GM23248 (cell line): ENCODE data around the gene CLCNKB. TPM values are rescaled to one million over a fixed set of nuclear protein-coding genes. Genes with fewer than 3 reads are reported as not detected.

ENCODE experiments used
- DNase-seq: peaks from one replicate; pipeline ENCODE4 v3.0.0-alpha.2; 2015
- H2AFZ ChIP-seq: fragments of 200-600 bp; sonication (generic); 2 replicates; pipeline ENCODE4 v1.6.1; 2016; ENCODE audit warnings: antibody characterized with exemption
- H3F3A ChIP-seq: fragments of 200-600 bp; sonication (generic); 2 replicates; pipeline ENCODE4 v1.6.1; 2016; ENCODE audit warnings: mild to moderate bottlenecking, antibody characterized with exemption, mixed run types; ENCODE audit not compliant: insufficient read depth
- H3K27ac ChIP-seq: fragments of 200-600 bp; sonication (generic); 2 replicates; pipeline ENCODE4 v1.5.1; 2016; ENCODE audit warnings: mild to moderate bottlenecking
- H3K27me3 ChIP-seq: fragments of 200-600 bp; sonication (generic); replicated peaks from 2 replicates; pipeline ENCODE4 v1.6.1; 2016; ENCODE audit warnings: mild to moderate bottlenecking; ENCODE audit not compliant: insufficient read depth
- H3K36me3 ChIP-seq: fragments of 200-600 bp; sonication (generic); 2 replicates; pipeline ENCODE4 v1.6.1; 2016; ENCODE audit warnings: low read depth, mild to moderate bottlenecking
- H3K4me1 ChIP-seq: fragments of 200-600 bp; sonication (generic); 2 replicates; pipeline ENCODE4 v1.6.1; 2016; ENCODE audit warnings: mild to moderate bottlenecking; ENCODE audit not compliant: insufficient read depth
- H3K4me2 ChIP-seq: fragments of 200-600 bp; sonication (generic); one replicate; pipeline ENCODE4 v1.6.1; 2016; ENCODE audit warnings: mild to moderate bottlenecking; ENCODE audit not compliant: unreplicated experiment
- H3K4me3 ChIP-seq: fragments of 200-600 bp; sonication (generic); 2 replicates; pipeline ENCODE4 v1.5.1; 2016; ENCODE audit warnings: mild to moderate bottlenecking
- H3K79me2 ChIP-seq: fragments of 200-600 bp; sonication (generic); 2 replicates; pipeline ENCODE4 v1.6.1; 2016; ENCODE audit warnings: mild to moderate bottlenecking; ENCODE audit not compliant: insufficient read depth
- H3K9ac ChIP-seq: fragments of 200-600 bp; sonication (generic); 2 replicates; pipeline ENCODE4 v1.6.1; 2016; ENCODE audit warnings: mild to moderate bottlenecking
- H3K9me2 ChIP-seq: fragments of 200-600 bp; sonication (generic); 2 replicates; pipeline ENCODE4 v1.6.1; 2016; ENCODE audit warnings: mixed run types, mild to moderate bottlenecking, moderate library complexity; ENCODE audit not compliant: insufficient read depth
- H3K9me3 ChIP-seq: fragments of 200-600 bp; sonication (generic); one replicate; pipeline ENCODE4 v1.6.1; 2017; ENCODE audit warnings: low read depth
- H4K20me1 ChIP-seq: fragments of 200-600 bp; sonication (generic); 2 replicates; pipeline ENCODE4 v1.6.0; 2016; ENCODE audit not compliant: insufficient read depth
- EZH2 ChIP-seq: fragments of 200-600 bp; sonication (generic); IDR thresholded peaks from 2 replicates; pipeline ENCODE4 v1.6.1; 2018; ENCODE audit warnings: antibody characterized with exemption, mild to moderate bottlenecking; ENCODE audit not compliant: insufficient read depth, poor library complexity, severe bottlenecking
- EZH2phosphoT487 ChIP-seq: fragments of 200-600 bp; sonication (generic); IDR thresholded peaks from 2 replicates; pipeline ENCODE4 v1.6.1; 2018; ENCODE audit warnings: antibody characterized with exemption, moderate library complexity, mild to moderate bottlenecking, low read depth; ENCODE audit not compliant: insufficient read depth
- WGBS, 2 experiments: methylation state at CpG; one replicate each; pipeline ENCODE4 v1.1.6; 2015 to 2017; ENCODE audit warnings: low lambda C conversion rate in 2 of 2, low coverage in 1 of 2; ENCODE audit errors: missing lambda C conversion rate in 2 of 2; 5-methylcytosine and 5-hydroxymethylcytosine counted together
- in situ Hi-C: fragments of 300-500 bp; cut with MboI; formaldehyde crosslinking; loops from 2 replicates; pipeline ENCODE4 v1.15.0; 2020
- polyA plus RNA-seq: library from polyadenylated mRNA; unstranded; fragments of >200 nt; fragmentation: Nextera tagmentation; extraction: Ambion mirVana; gene quantifications from 2 replicates; pipeline ENCODE4 v1.2.1, GENCODE V29; 2016
- total RNA-seq: library from RNA; depleted of rRNA; stranded (reverse); fragments of >200 nt; shearing (Covaris generic); gene quantifications from 2 replicates; pipeline ENCODE4 v1.2.3, GENCODE V29; 2014

Gene CLCNKB
- total and polyA plus RNA-seq, 2 experiments from 2014 or later, result not detected

- Histone ChIP-seq H3K27me3 (no peaks in the 10 kb centered on the region), H3K79me2 (no peaks in the 10 kb centered on the region), H2AFZ (no peak overlapping the region), H4K20me1 (no peaks in the 10 kb centered on the region), H3K27ac (peak overlapping the region; percentile 32; the same call in 1 of the 2 replicates), H3K36me3 (no peaks in the 10 kb centered on the region), H3K9me2 (no peaks in the 10 kb centered on the region), H3F3A (peaks cover 21% of the 10 kb centered on the region), H3K4me1 (peaks cover 42% of the 10 kb centered on the region), H3K9ac (peak overlapping the region; percentile 72; the same call in 1 of the 2 replicates), H3K9me3 (no peaks in the 10 kb centered on the region), H3K4me2 (no peak overlapping the region), H3K4me3 (no peak overlapping the region)
- in situ Hi-C loops, result no loop called here
- TF ChIP-seq EZH2, result no peak
- TF ChIP-seq EZH2phosphoT487, result no peak
- WGBS, 2 experiments, result 83 to 88% methylated on average over 4 of the region's 4 CpGs
- no peak for DNase-seq
Observed at GRCh38 chr1:16013908-16014258, 29.7 kb upstream of the CLCNKB start.

- H2AFZ ChIP-seq, result no peak overlapping the region
- 56 to 67% methylated on average over 17 of the region's 17 CpGs for WGBS, 2 experiments
Observed at GRCh38 chr1:16014509-16015482, 28.8 kb upstream of the CLCNKB start.

GRCh38 chr1:16015491-16015890, 28.1 kb upstream of the CLCNKB start:
- peaks cover 57% of the 10 kb centered on the region for H3K4me1 ChIP-seq
- H3K27ac ChIP-seq, result no peak overlapping the region
- no peaks in the 10 kb centered on the region for H3K9me2 ChIP-seq
- H3K4me3 ChIP-seq, result no peak overlapping the region
- no peak for DNase-seq
- no peak overlapping the region for H3K4me2 ChIP-seq
- H3K79me2 ChIP-seq, result no peaks in the 10 kb centered on the region
- no peaks in the 10 kb centered on the region for H4K20me1 ChIP-seq
- H3K9me3 ChIP-seq, result no peaks in the 10 kb centered on the region
- in situ Hi-C loops, result no loop called here
- peaks cover 26% of the 10 kb centered on the region for H3F3A ChIP-seq
- 96% methylated on average over 23 to 25 of the region's 25 CpGs for WGBS, 2 experiments
- H3K36me3 ChIP-seq, result no peaks in the 10 kb centered on the region
- TF ChIP-seq EZH2 (no peak), EZH2phosphoT487 (no peak)
- no peak overlapping the region for H2AFZ ChIP-seq
- H3K9ac ChIP-seq, result no peak overlapping the region
- no peaks in the 10 kb centered on the region for H3K27me3 ChIP-seq

More at GRCh38 chr1:16014509-16015482, 28.8 kb upstream of the CLCNKB start:
- in situ Hi-C loops, result no loop called here
- H3K36me3 ChIP-seq, result no peaks in the 10 kb centered on the region
- H4K20me1 ChIP-seq, result no peaks in the 10 kb centered on the region
- no peaks in the 10 kb centered on the region for H3K9me3 ChIP-seq
- no peak overlapping the region for H3K4me2 ChIP-seq
- H3K27me3 ChIP-seq, result no peaks in the 10 kb centered on the region
- H3K27ac ChIP-seq, result no peak overlapping the region
- H3K4me3 ChIP-seq, result no peak overlapping the region
- peak; percentile 50 for DNase-seq
- H3K79me2 ChIP-seq, result no peaks in the 10 kb centered on the region
- H3F3A ChIP-seq, result peaks cover 21% of the 10 kb centered on the region
- no peaks in the 10 kb centered on the region for H3K9me2 ChIP-seq
- H3K4me1 ChIP-seq, result peaks cover 50% of the 10 kb centered on the region
- H3K9ac ChIP-seq, result 0 out of 2 replicates have a peak overlapping the region, but pooled peaks have one; percentile 72
- no peak for TF ChIP-seq EZH2phosphoT487
- no peak for TF ChIP-seq EZH2

GRCh38 chr1:16015960-16016901, 27.4 kb upstream of the CLCNKB start:
- H3K27ac ChIP-seq, result 0 out of 2 replicates have a peak overlapping the region, but pooled peaks have one; percentile 12
- H3K79me2 ChIP-seq, result no peaks in the 10 kb centered on the region
- no peak overlapping the region for H2AFZ ChIP-seq
- no peaks in the 10 kb centered on the region for H4K20me1 ChIP-seq
- in situ Hi-C loops, result no loop called here
- no peaks in the 10 kb centered on the region for H3K27me3 ChIP-seq
- no peak overlapping the region for H3K4me3 ChIP-seq
- H3K4me1 ChIP-seq, result peaks cover 58% of the 10 kb centered on the region
- H3K4me2 ChIP-seq, result no peak overlapping the region
- H3K9ac ChIP-seq, result 0 out of 2 replicates have a peak overlapping the region, but pooled peaks have one; percentile 22
- no peaks in the 10 kb centered on the region for H3K36me3 ChIP-seq
- no peak for TF ChIP-seq EZH2
- TF ChIP-seq EZH2phosphoT487, result no peak
- peaks cover 25% of the 10 kb centered on the region for H3F3A ChIP-seq
- H3K9me3 ChIP-seq, result no peaks in the 10 kb centered on the region
- peak; percentile 46 for DNase-seq
- H3K9me2 ChIP-seq, result no peaks in the 10 kb centered on the region
- WGBS, 2 experiments, result 62% methylated on average over 19 to 23 of the region's 23 CpGs
